Non-pigmented ciliary epithelial cell (primary cell): ENCODE results near the gene HOXA5.

Experiments used
- DNase-seq: peaks from one replicate; pipeline ENCODE4 v3.0.0-alpha.2; 2010; ENCODE audit warnings: low read depth

HOXA5 gene

GRCh38 chr7:27095050-27095896 is 48.2 kb downstream of the HOXA5 start:
- no peak for DNase-seq

- no peak for DNase-seq
Measured at GRCh38 chr7:27094304-27095049, 49.0 kb downstream of the HOXA5 start.

- DNase-seq = no peak
Measured at GRCh38 chr7:27093184-27093895, 50.1 kb downstream of the HOXA5 start.

GRCh38 chr7:27092819-27093110 is 50.7 kb downstream of the HOXA5 start:
- no peak for DNase-seq

- DNase-seq = no peak
Measured at GRCh38 chr7:27091941-27092818, 51.3 kb downstream of the HOXA5 start.

GRCh38 chr7:27091105-27091504 is 52.4 kb downstream of the HOXA5 start:
- no peak for DNase-seq
